Right renal cortex interstitium (tissue), 3 donors: Measurements from ENCODE around the gene TBATA. TPM values are rescaled to one million over a fixed set of nuclear protein-coding genes. Genes with fewer than 3 reads are reported as not detected.

Source experiments
- DNase-seq, 3 donors: peaks; one replicate each; pipeline ENCODE4 v3.0.0-alpha.2; 2013; ENCODE audit warnings: low read depth in 3 of 3, low spot score in 2 of 3
- polyA plus RNA-seq, 3 donors: library from polyadenylated mRNA; unstranded; fragments of 120-200 nt; gene quantifications; one replicate each; pipeline ENCODE4 v1.2.1, GENCODE V29; 2013; ENCODE audit not compliant: insufficient read length in 3 of 3

Gene TBATA
- polyA plus RNA-seq = not detected

- DNase-seq = no peak
These were observed at the start of gene TBATA for GRCh38 chr10:70785190-70785589. Gene TBATA, minus strand, starts transcription at chr10:70785377. Its CDS starts 1,998 bp downstream, at chr10:70783379.

GRCh38 chr10:70834441-70835151, 49.4 kb upstream of the TBATA start:
- no peak for DNase-seq

GRCh38 chr10:70834021-70834420, 48.8 kb upstream of the TBATA start:
- no peak for DNase-seq

- no peak for DNase-seq
These were observed 48.4 kb upstream of the TBATA start for GRCh38 chr10:70833601-70834000.

GRCh38 chr10:70832852-70833528, 47.8 kb upstream of the TBATA start:
- DNase-seq = no peak

- DNase-seq = no peak
These were observed 47.0 kb upstream of the TBATA start for GRCh38 chr10:70832221-70832620.

GRCh38 chr10:70830164-70830563, 45.0 kb upstream of the TBATA start:
- DNase-seq = no peak

GRCh38 chr10:70829543-70829942, 44.4 kb upstream of the TBATA start:
- no peak for DNase-seq

GRCh38 chr10:70828923-70829322, 43.7 kb upstream of the TBATA start:
- DNase-seq = no peak

- DNase-seq = no peak
These were observed 42.0 kb upstream of the TBATA start for GRCh38 chr10:70827086-70827757.

GRCh38 chr10:70822076-70822820, 37.1 kb upstream of the TBATA start:
- no peak for DNase-seq

- DNase-seq = no peak
These were observed 36.0 kb upstream of the TBATA start for GRCh38 chr10:70820976-70821750.

GRCh38 chr10:70816220-70816894, 31.2 kb upstream of the TBATA start:
- DNase-seq = peak; percentile 72 to 77 (median 72)

- DNase-seq = peak; percentile 27 to 73 (median 66)
These were observed 30.5 kb upstream of the TBATA start, which contains the start of gene SGPL1 for GRCh38 chr10:70815504-70816219. Gene SGPL1, plus strand, starts transcription at chr10:70815948. Its CDS starts 906 bp downstream, at chr10:70816854.

- DNase-seq = no peak
These were observed 28.9 kb upstream of the TBATA start for GRCh38 chr10:70814126-70814525.

- DNase-seq = no peak
These were observed 27.6 kb upstream of the TBATA start for GRCh38 chr10:70812814-70813213.

- no peak for DNase-seq
These were observed 26.7 kb upstream of the TBATA start for GRCh38 chr10:70811881-70812280.

- no peak for DNase-seq
These were observed 25.8 kb upstream of the TBATA start for GRCh38 chr10:70810967-70811366.

GRCh38 chr10:70809726-70810125, 24.5 kb upstream of the TBATA start:
- no peak for DNase-seq
